ENCODE measurements around the gene TEX101.
"Not testable (repeated sequence)": the region's sequence is repeated elsewhere in the genome, so short reads cannot be mapped to it uniquely, and the experiment has no call there.

The TEX101 gene

DNA sequence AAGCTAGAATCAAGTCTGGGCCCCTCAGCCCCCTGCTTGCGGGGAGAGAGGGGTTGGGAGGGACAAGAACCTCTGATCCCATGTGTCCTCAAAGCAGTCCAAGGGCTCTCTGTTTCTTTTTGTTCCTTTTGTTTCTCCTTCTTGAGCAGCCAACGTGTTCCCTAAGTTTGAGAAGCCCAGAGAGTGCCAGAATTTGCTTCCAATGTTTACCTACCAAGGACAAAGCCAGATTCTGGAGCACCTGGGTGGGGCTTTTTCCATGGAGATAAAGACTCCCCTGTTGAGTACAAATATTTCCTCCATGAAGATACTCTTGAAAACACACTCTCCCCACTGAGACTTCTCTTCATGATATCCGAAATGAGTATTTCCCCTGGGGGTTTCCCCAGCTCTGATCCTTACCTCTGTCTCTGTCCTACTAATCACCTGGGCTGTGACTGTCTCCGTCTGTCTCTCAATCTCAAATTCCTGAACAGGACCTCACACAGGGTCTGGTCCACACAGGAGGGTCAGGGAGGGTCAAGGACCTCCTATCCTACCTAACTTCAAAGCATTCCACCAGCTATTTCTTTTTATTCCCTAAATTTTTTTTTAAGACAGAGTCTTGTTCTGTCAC lies 33.8 kb upstream of the TEX101 start:
- H3K27ac ChIP-seq, result no peak overlapping the region
- POLR2A ChIA-PET (ENCODE audit: low non-redundant PET), result no interaction called here
- no peak for DNase-seq (ENCODE audit: low spot score)
- CTCF ChIA-PET, result no interaction called here
- TF ChIP-seq, protein P1, sequence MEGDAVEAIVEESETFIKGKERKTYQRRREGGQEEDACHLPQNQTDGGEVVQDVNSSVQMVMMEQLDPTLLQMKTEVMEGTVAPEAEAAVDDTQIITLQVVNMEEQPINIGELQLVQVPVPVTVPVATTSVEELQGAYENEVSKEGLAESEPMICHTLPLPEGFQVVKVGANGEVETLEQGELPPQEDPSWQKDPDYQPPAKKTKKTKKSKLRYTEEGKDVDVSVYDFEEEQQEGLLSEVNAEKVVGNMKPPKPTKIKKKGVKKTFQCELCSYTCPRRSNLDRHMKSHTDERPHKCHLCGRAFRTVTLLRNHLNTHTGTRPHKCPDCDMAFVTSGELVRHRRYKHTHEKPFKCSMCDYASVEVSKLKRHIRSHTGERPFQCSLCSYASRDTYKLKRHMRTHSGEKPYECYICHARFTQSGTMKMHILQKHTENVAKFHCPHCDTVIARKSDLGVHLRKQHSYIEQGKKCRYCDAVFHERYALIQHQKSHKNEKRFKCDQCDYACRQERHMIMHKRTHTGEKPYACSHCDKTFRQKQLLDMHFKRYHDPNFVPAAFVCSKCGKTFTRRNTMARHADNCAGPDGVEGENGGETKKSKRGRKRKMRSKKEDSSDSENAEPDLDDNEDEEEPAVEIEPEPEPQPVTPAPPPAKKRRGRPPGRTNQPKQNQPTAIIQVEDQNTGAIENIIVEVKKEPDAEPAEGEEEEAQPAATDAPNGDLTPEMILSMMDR (conservative IDR thresholded peaks at IDR 0.05; ENCODE audit: low read depth), result no peak

DNA sequence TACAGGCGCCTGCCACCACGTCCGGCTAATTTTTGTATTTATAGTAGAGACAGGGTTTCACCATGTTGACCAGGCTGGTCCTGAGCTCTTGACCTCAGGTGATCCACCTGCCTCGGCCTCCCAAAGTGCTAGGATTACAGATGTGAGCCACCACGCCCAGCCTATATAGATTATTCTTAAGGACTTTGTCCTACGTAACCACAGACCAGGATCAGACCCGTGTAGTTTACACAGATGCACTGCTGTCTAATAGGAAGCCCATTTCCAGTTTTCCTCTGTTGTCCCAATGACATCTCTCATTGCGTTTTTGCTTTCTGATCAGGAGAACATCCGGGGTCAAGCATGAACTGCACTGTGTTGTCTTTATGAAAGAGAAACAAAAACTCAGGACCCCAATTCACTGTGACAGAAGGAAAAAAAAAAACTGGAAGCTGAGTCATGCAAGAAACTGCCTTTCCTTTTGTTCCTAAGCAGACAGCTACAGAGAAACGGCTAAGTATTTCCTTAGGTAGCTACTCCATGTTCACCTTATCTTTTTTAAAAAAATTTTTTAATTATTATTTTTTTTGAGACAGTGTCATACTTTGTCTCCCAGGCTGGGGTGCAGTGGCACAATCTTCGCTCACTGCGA lies 32.0 kb upstream of the TEX101 start:
- H3K27ac ChIP-seq; POLR2A ChIA-PET (ENCODE audit: low non-redundant PET); DNase-seq (ENCODE audit: low spot score): not testable (repeated sequence)
- CTCF ChIA-PET, result interaction anchor here (0.6 kb wide), 3 partner anchors 48 to 137 kb away, joined by 3 to 5 read pairs (median 3); no protein-coding TSS in a partner anchor

DNA sequence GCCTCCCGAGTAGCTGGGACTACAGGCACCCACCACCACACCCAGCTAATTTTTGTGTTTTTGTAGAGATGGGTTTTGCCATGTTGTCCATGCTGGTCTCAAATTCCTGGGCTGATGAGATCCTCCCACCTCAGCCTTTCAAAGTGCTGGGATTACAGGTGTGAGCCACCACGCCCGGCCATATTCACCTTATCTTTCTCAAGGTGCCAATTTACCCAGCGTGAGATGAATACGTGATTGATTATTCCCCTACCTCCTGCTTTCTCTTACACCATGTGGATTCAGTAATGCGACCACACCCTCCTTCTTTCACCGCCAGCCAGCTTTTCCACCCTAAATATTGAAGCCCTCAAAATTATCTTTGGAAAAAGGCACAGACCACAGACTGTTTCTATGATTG lies 31.4 kb upstream of the TEX101 start:
- DNase-seq (ENCODE audit: low spot score); POLR2A ChIA-PET (ENCODE audit: low non-redundant PET); CTCF ChIA-PET; H3K27ac ChIP-seq: not testable (repeated sequence)

DNA sequence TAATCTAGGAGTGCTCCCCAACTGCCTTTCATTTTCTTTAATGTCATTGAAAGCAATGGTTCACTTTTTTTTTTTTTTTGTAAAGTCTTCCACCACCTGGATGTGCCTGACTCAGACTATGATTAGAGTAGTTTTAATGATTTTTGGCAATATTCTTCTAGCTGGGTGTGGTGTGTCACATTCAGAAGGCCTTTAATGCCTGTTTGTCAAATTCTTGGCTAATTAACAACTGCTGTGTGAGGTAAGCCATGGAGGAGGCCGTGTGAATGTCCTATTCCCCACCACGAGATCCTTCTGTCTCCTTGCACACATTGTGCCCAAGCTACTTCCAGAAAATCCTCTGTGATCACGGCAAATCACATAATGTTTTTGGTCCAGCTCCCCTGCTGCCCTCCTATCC lies 30.9 kb upstream of the TEX101 start:
- H3K27ac ChIP-seq; DNase-seq (ENCODE audit: low spot score); CTCF ChIA-PET; POLR2A ChIA-PET (ENCODE audit: low non-redundant PET): not testable (repeated sequence)

DNA sequence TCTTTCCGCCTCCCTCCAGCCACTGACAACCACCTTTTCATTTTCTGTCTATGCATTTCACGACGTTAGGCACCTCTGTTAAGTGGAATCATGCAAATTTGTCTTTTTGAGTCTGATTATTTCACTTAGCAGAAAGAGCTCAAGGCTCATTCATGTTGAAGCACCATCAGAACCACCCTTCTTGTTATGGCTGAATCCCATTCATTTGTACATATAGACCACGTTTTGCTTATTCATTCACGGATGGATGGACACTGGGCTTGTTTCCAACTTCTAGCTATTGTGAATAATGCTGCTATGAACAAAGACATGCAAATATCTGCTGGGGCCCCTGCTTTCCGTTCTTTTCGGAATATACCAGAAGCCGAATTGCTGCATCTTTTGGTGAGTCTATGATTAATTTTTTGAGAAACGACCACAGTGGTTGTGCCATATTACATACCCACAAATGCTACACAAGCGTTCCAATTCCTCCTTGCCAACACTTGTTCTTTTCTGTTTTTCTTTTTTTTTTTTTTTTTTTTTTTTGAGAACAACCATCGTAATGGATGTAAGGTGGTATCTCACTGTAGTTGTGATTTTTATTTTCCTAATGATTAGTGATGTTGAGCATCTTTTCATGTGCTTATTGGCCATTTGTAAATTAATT lies 23.7 kb upstream of the TEX101 start:
- POLR2A ChIA-PET (ENCODE audit: low non-redundant PET); H3K27ac ChIP-seq; DNase-seq (ENCODE audit: low spot score); CTCF ChIA-PET: not testable (repeated sequence)

DNA sequence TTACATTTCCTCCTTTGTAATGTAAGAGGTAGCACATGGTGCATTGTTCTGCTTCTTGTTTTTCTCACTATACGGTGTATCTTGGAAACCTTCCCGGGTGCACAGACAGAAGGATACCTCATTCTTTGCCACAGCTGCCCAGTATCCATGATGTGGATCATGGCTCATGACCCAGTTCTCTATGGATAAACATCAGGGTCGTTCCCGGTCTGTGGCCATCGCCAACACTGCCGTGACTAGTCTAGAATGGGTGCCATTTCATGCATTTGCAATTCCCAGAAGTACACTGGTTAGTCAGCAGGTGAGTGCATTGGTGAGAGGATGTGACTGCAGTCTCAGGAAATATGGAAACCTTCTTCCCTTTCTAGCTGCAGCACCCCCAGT lies 23.1 kb upstream of the TEX101 start:
- POLR2A ChIA-PET (ENCODE audit: low non-redundant PET); DNase-seq (ENCODE audit: low spot score); CTCF ChIA-PET; H3K27ac ChIP-seq: not testable (repeated sequence)

DNA sequence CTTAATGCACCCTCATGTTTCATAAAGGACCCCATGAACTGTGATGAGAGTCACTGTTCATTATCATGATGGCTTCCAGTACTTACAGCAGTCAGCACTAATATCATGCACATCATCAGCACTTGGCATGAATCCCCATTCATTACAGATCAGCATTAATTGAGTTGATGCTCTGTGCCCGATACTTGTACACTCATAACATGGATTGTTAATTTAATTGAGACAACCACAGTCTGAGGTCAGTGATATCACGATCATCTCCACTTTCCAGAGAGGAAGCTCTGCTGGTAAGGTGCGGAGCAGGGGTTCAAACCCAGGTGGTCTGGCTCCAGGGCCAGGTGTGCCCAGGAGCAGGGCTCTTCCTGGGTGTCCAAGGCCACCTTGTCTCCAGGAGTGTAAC lies 21.2 kb upstream of the TEX101 start:
- H3K27ac ChIP-seq; POLR2A ChIA-PET (ENCODE audit: low non-redundant PET); CTCF ChIA-PET; DNase-seq (ENCODE audit: low spot score): not testable (repeated sequence)

DNA sequence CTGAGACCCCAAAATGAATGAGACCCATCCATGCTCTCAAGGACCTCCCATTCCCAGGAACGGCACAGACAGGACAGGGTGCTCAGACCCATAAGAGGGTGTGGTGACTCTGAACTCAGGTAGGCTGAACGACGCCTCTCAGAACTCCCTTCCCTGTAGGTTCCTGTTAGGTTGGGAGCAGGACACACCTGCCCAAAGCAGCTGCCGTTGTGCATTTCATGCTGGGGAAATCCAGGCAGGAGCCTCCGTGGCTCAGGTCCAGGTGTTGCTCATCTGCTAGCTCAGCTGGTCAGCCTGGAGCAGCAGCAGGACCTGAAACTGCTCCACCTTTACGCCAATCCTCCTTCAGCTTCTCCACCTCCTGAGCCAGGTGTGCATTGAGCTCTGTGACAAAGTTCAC lies 19.1 kb upstream of the TEX101 start:
- CTCF ChIA-PET, result no interaction called here
- DNase-seq (ENCODE audit: low spot score), result no peak
- H3K27ac ChIP-seq, result no peak overlapping the region
- POLR2A ChIA-PET (ENCODE audit: low non-redundant PET), result no interaction called here
- TF ChIP-seq, protein P1 (conservative IDR thresholded peaks at IDR 0.05; ENCODE audit: low read depth), result no peak

DNA sequence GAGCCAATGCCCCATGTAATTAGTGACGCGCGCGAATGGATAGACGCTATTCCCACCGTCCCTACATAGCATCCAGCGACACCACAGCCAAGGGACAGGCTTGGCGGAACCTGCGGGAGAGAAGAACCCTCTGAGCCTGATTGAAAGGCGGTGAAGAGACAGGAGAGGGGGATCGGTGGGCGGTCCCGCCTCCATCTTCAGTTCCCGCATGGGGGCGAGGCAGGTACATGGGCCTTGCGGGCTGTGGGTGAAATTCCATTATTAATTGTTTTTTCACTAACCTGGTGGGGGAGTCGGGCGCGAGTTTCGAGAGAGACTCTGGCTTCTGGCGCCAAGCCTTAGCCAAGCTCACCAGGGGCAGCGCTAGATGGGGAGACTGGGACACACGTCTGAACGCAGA lies 8.4 kb upstream of the TEX101 start:
- CTCF ChIA-PET, result no interaction called here
- POLR2A ChIA-PET (ENCODE audit: low non-redundant PET), result no interaction called here
- H3K27ac ChIP-seq, result no peak overlapping the region
- TF ChIP-seq, protein P1 (conservative IDR thresholded peaks at IDR 0.05; ENCODE audit: low read depth), result no peak
- no peak for DNase-seq (ENCODE audit: low spot score)
